Measurements from ENCODE around the gene KCNB1.

Gene KCNB1

GRCh38 chr20:49482621-49483017 is at the start of gene KCNB1:
Gene KCNB1 (minus strand): TSS chr20:49482668. CDS start chr20:49482480, 188 bp downstream.
- TF ChIP-seq CTCF (IDR thresholded peaks at IDR 0.05; ENCODE audit: low read length, missing control alignments): no peak
- DNase-seq (ENCODE audit: low read depth): peak; percentile 45
- H3K4me3 ChIP-seq (replicated peaks; ENCODE audit: low read depth, low read length): no peak within 1 kb of the TSS

DNA sequence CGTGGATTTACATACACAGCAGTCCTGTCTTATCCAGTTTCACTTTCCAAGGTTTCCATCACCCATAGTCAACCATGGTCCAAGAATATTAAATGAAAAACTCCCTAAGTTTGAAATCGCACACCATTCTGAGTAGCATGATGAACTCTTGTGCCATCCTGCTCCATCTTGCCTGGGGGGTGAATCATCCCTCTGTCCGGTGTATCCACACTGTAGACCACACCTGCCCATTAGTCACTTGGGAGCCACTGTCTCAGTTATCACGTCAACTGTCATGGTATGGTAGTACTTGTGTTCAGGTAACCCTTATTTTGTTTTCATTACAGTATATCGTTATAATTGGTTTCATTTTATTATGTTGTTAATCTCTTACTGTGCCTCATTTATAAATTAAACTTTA is 47.0 kb upstream of the KCNB1 start:
- TF ChIP-seq CTCF (IDR thresholded peaks at IDR 0.05; ENCODE audit: low read length, missing control alignments): no peak
- no peak for DNase-seq (ENCODE audit: low read depth)
- H3K4me3 ChIP-seq (replicated peaks; ENCODE audit: low read depth, low read length): no peak overlapping the region

DNA sequence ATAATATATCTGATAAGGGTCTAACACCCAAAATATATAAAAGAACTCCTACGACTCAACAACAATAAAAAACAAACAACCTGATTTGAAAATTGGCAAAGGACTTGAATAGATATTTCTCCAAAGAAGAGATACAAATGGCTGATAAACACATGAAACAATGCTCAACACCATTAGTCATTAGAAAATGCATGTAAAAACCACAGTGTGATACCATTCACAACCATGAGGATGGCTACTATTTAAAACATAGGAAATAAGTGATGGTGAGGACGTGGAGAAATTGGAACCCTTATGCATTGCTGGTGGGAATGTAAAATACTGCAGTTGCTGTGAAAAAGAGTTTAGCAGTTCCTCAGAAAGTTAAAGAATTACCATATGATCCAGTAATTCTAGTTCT is 44.1 kb upstream of the KCNB1 start:
- DNase-seq (ENCODE audit: low read depth): no peak
- TF ChIP-seq CTCF (IDR thresholded peaks at IDR 0.05; ENCODE audit: low read length, missing control alignments): no peak
- H3K4me3 ChIP-seq (replicated peaks; ENCODE audit: low read depth, low read length): no peak overlapping the region

- no peak overlapping the region for H3K4me3 ChIP-seq (replicated peaks; ENCODE audit: low read depth, low read length)
- no peak for DNase-seq (ENCODE audit: low read depth)
- TF ChIP-seq CTCF (IDR thresholded peaks at IDR 0.05; ENCODE audit: low read length, missing control alignments): no peak
Observed at GRCh38 chr20:49526056-49526455, 43.6 kb upstream of the KCNB1 start.

GRCh38 chr20:49523767-49524360 is 41.4 kb upstream of the KCNB1 start:
- H3K4me3 ChIP-seq (replicated peaks; ENCODE audit: low read depth, low read length): no peak overlapping the region
- DNase-seq (ENCODE audit: low read depth): no peak
- no peak for TF ChIP-seq CTCF (IDR thresholded peaks at IDR 0.05; ENCODE audit: low read length, missing control alignments)

GRCh38 chr20:49521356-49521755 is 38.9 kb upstream of the KCNB1 start:
- TF ChIP-seq CTCF (IDR thresholded peaks at IDR 0.05; ENCODE audit: low read length, missing control alignments): no peak
- no peak overlapping the region for H3K4me3 ChIP-seq (replicated peaks; ENCODE audit: low read depth, low read length)
- DNase-seq (ENCODE audit: low read depth): no peak

GRCh38 chr20:49519777-49520359 is 37.4 kb upstream of the KCNB1 start:
- no peak overlapping the region for H3K4me3 ChIP-seq (replicated peaks; ENCODE audit: low read depth, low read length)
- no peak for DNase-seq (ENCODE audit: low read depth)
- no peak for TF ChIP-seq CTCF (IDR thresholded peaks at IDR 0.05; ENCODE audit: low read length, missing control alignments)

Measured in fibroblast of pulmonary artery (primary cell).